Epidermal melanocyte (primary cell): ENCODE results near the gene ULBP3.
"Not testable (repeated sequence)": the region's sequence is repeated elsewhere in the genome, so short reads cannot be mapped to it uniquely, and the experiment has no call there.

ENCODE experiments used
- DNase-seq: peaks from one replicate; pipeline ENCODE4 v3.0.0; 2011; ENCODE audit warnings: low spot score; ENCODE audit not compliant: insufficient read length

Gene ULBP3

GRCh38 chr6:150043501-150044412 is 25.2 kb downstream of the ULBP3 start:
- DNase-seq: no peak

GRCh38 chr6:150043096-150043495 is 25.8 kb downstream of the ULBP3 start:
- no peak for DNase-seq

- no peak for DNase-seq
These were observed 30.5 kb downstream of the ULBP3 start for GRCh38 chr6:150038202-150039062.

DNA sequence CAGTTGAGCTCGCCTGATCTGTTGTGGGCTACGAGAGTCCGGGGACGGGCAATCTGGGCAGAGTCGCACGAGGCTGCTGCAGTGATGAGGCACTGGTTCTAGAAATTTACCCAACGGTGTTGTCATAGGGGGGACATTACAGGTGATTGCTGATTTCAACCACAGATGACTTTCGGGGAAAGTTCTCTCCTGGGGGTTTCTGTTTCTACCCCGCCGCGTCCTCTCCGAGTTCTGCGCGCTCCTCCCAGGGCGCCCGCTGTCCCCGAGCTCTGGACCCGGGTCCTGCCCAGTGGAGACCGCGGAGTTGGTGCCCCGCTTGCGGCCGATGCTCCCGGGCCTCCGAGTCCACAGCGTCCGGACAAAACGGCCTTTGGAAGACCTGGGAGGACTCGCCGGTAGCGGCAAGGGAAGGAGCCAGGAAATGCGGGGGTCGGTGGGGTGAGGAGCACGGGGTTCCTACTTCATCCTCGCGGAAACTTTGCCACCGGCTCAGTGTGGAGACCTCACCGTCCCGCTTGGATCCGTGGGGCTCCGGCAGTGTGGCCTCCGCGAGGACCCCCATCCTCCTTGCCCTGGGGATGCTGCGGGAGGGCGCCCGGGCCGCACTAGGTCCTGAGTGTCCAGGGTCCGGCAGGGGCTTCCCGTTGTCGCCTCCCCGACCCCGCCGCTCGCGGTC is 31.3 kb downstream of the ULBP3 start:
- DNase-seq: no peak

- DNase-seq: no peak
These were observed 32.8 kb downstream of the ULBP3 start for GRCh38 chr6:150036081-150036480.

DNA sequence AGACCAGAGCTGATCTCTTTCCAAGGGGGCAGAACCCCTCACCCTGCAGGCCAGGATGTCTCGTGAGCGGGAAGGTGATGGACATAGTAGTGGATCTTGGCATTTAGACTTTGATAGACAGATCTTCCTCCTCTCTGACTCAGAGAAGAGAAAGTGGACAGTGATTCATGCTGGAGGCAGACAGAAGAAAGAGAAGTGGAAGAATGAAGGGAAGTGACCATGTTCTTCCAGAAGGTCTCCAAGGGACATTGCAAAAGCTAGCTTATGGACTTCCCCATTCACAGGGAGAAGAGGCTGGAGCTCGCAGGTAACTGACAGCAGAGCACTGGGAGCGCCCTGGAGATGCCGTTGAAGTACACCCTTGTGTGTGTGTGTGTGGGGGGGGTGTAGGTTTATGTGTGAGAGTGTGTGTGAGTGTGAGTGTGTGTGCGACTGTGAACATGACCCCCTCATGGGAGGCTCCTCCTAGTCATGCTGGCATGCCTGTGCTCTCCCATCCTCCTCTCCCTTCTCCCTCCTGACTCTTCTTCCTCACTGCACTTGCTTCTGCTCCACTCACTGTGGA is 35.6 kb downstream of the ULBP3 start:
- DNase-seq: no peak

DNA sequence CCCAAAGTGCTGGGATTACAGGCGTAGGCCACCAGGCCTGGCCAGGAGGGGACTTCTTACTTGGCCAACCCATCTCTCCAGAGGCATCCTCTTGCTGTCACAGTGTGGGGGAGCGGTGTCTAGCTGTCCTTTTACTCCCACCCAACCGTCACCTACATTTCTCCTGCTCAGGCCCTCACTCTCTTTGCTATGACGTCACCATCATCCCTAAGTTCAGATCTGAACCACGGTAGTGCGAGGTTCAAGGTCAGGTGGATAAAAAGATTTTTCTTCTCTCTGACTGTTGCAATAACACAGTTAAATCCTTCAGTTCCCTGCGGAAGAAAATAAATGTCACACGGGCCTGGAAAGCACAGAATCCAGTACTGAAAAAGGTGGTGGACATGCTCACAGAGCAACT is 36.3 kb downstream of the ULBP3 start:
- DNase-seq: no peak

DNA sequence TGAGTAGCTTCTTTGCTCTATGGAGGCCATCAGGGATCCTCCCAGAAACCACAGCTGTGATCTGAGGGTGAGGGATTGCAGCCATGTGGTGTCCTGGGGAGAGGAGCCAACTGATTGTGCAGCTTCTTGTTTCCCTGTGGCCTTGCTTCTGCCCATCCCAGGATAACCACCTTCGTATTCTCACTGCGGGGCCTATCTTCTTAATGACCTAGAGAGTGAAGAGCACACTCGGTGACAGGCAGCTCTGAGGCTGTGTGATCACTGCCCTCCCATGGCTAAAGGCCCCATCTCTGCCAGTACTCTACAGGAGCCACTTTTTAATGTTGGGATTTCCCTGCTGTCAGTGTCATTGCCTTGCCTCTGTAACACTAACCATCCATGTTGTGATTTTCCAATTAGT is 38.3 kb downstream of the ULBP3 start:
- DNase-seq: no peak

DNA sequence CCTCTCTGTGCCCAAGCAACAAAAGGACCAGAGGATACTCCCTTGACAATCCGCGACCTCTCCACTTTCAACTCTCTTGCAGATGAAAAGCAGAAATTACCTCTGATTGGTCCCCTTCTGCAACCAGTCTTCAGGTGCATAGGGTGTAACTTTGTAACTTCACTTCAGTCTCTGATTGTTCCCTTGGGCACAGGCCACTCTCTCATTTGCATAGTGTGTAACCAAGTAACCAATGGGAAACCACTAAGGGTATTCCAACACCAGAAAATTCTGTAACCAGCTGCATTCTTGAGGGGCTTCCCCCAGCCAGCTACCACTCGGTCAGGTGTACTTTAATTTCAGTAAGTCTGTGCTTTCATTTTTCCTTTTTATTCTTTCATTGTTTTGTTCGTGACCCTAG is 39.2 kb downstream of the ULBP3 start:
- DNase-seq: no peak

DNA sequence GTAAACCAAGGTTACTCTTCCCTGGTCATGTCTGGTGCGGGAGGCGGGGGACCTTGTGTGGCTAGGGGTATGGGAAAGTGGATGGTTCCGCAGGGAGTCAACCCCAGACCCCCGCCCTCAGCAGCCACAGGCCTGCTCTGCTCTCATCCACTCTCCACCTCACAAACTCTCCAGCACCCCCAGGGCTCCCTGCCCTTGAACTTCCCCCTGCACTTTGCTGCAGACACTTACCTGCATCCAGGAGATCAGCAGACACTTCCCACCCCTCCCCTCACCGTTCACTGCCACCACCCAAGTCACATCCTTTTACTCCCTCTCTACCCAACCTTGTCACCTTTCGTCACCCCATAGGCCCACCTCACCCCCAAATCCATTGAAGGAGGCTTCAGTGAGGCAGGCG is 39.6 kb downstream of the ULBP3 start:
- DNase-seq: no peak

GRCh38 chr6:150028799-150029198 is 40.1 kb downstream of the ULBP3 start:
- DNase-seq: no peak

- DNase-seq: no peak
These were observed 40.9 kb downstream of the ULBP3 start for GRCh38 chr6:150027806-150028565.

GRCh38 chr6:150026976-150027805 is 41.7 kb downstream of the ULBP3 start:
- DNase-seq: no peak

GRCh38 chr6:150025201-150025917 is 43.6 kb downstream of the ULBP3 start, which contains the start of gene RAET1L:
Gene RAET1L, minus strand, starts transcription at chr6:150025532. Its CDS starts 61 bp downstream, at chr6:150025471.
- DNase-seq: no peak

- no peak for DNase-seq
These were observed 44.2 kb downstream of the ULBP3 start for GRCh38 chr6:150024646-150025155.

- DNase-seq: not testable (repeated sequence)
These were observed 44.9 kb downstream of the ULBP3 start for GRCh38 chr6:150024021-150024420.

DNA sequence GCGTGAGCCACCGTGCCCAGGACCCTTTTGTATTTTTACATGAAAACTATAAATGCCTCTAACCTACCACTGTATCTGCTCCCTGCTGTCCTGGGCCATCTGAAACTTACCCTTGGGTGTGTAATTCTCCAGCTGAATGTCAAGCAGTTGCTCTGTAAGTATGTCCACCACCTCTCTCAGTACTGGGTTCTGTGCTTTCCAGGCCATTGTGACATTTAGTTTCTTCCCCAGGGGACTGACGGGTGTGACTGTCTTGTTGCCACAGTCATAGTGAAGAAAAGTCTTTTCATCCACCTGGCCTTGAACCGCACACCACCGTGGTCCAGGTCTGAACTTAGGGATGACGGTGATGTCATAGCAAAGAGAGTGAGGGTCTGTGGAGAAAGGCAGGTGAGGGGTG is 47.1 kb downstream of the ULBP3 start:
- not testable (repeated sequence) for DNase-seq

DNA sequence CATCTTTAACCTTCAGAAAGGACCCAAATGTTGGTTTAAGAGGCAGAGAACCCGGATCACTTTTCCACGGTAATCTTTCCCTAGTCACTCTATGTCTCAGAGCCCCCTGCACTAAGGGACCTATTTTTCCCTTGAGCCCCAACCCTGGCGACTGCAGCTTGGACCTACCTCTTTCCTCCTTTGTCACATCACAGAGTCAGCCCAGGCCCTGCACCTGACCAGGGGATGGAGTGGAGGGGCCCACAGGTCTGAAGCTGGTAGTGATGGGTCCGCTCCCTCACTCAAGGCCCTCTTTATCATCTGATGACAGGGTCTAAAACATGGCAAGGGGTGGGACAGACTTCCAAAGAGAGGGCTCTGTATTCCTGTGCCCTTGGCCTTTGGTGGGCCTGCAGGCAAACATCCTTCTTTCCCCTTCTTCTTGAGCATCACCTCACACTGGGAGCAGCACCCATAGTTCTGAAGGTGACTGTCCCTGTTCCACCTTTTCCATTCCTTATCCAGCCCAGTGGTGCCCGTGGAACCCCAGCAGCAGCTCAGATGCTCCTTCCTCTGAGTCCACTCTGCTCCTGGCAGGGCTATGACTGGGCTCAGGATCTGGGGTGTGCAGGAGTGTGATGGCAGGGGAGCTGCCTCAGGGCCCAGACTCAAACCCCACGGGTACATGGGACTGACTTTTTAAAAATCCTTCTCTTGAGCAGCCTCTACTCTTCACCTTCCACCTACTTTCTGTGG is 49.9 kb downstream of the ULBP3 start:
- no peak for DNase-seq
